CD4-positive, alpha-beta T cell treated with Interleukin-6 for 4 hours (primary cell): ENCODE data around the gene WDR26.
"Not testable (repeated sequence)": the region's sequence is repeated elsewhere in the genome, so short reads cannot be mapped to it uniquely, and the experiment has no call there.

Experiments used
- DNase-seq: peaks from one replicate; pipeline ENCODE4 v3.0.0-alpha.2; 2020; ENCODE audit warnings: mixed read lengths

Gene WDR26

DNA sequence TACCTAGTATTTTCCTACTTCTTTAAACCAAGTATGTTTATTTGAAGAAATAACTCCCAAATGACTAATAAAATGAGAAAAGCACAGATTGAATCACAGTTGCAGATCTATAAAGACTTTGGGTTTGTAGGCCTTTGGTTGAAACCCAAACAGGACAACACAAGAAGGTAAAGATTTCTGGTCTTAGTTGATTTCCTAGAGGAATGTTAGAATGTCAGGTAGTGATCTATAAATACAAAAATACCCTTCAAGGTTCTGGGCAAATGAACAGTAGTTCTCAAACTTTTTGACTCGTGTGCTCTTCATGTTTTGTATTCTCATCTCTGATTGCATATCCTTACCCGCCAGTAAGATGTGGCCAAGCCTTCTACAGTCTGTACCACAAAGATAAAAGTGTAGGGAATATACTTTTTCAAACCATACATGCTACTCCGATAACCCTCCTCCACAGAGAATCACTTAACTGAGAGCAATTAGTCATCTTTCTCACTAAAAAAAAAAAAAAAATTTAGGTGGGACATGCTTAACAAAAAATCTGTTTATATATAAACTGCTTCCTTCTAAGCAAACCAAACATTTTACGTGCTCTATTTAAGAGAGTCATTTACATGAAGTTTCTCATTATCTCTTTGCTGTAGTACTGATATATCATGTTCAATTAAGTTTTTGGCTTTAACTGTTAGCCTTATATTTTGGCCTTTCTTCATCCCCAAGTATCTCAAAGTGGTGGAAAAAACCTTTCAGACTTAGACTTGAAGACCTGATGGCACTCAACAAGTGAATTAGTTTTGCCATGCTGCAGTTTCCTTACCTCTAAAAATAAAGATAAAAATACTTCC is 42.0 kb downstream of the WDR26 start:
- DNase-seq, result no peak

DNA sequence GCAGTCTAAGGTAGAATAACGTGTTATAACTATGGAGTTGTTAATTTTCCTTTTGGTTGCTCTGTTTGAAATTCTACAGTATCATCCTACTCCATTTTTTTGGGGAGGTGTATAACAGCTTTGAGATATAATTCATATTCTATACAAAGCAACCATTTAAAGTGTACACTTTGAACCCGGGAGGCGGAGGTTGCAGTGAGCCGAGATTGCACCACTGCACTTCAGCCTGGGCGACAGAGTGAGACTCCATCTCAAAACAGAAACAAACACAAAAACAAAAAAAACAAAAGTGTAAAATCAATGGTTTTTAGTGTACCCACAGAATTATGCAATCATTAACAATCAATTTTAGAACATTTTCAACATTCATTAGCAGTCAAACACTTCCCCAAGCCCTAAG is 44.1 kb downstream of the WDR26 start:
- no peak for DNase-seq

- no peak for DNase-seq
These were observed 46.7 kb downstream of the WDR26 start for GRCh38 chr1:224387943-224388342.

- peak; percentile 4 for DNase-seq
These were observed 47.2 kb downstream of the WDR26 start for GRCh38 chr1:224387302-224387912.

DNA sequence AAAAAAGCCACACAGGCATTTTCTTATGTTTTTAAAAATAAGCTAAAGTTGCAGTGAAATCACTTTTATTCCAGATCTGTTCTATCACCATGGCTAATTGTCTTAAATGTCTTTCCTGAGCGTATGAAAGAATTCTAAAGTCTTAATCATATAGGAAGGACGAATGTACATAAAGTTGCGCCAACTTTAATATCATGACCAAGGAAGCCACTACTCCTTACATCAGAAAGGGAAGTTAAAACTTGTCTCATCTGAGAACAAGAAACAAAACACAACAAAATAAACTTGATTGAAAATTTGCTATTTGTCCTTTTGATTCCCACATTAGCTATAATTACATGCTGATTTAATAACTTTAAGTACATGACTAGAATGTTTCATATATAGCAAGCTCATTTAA is 51.4 kb downstream of the WDR26 start:
- no peak for DNase-seq

- no peak for DNase-seq
These were observed 52.6 kb downstream of the WDR26 start for GRCh38 chr1:224381880-224382548.

DNA sequence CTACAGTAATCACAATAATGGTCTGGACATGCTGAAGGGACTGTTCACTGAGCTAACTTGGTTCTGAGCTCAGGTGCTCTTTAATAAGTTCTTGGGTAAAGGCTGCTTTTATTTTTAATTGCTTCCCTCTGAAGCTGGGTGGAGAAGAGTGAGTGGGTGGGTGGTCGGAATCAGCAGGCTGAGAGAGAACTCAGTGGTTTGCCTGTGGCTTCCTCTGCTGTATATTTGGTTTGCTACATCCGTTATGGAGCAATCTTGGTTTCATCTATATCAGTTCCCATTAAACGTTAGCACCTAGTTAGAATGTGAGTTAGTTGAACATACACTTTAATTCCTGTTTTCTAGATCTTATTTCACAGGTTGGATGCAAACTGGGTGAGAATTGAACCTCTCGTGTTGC is 54.6 kb downstream of the WDR26 start:
- peak; percentile 55 for DNase-seq

DNA sequence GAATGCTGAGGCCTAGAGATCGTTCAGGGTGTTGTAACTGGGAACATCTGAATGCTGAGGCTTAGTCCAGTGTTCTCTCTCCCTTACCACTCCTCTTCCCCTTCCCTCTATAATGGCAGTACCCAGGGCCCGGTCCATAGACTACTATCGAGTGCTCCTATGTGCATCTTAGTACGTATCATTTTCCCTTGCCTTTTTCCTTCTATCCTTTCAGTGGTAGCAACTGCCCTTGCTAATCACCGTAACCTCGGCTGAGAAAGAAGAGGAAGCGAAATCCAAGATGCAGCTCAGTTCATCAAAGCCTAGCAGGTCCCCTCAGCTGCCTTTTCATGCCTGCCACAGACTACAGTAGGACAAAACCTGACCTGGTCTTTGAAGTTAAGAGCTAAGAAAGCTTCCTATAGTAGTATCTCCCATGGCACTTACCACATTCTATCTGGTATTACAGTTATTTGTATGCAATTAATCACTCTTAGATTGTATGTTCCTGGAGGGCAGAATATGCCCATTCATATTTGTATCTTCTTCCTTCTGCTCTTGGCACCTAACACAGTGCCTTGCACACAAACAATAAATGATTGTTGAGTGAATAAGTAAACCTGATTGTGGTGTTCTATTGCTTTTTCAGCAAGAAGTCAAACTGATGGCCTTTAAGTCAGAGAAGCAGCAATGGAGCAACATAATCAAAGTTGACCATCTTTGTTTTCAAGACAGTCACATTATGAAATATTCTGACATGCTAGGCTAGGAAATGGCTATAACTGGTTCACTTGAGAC is 55.6 kb downstream of the WDR26 start:
- DNase-seq, result peak; percentile 13

DNA sequence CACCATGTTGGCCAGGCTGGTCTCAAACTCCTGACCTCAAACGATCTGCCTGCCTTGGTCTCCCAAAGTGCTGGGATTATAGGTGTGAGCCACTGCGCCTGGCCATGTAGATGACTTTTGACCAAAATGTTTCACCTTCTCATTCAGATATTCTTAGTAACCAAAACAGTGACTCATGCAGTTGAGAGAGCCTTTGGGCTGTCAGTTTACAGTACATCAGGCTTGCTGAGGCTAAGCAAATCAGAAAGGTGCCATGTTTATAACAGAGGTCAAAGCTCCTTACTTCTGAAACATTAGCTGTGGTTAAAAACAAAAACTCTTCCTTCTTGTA is 57.0 kb downstream of the WDR26 start:
- peak; percentile 22 for DNase-seq

DNA sequence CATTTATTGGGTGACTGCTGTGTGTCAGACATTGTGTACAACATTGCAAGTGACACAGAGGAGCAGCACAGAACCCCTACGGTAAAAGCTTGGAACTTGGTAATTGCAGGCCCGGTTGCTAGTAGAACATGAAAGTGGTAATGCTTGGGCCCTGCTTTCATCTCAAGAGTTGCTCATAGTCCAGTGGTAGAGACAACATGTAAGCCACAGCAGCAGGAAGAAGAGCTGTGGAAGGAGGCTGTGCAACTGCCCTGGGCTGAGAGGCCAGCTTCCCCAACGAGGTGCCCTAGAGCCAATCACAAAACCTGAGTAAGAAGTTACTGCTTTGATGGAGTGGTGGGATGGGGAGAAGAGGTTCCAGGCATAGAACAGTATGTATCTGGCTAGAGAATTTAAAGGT is 59.5 kb downstream of the WDR26 start:
- DNase-seq, result peak; percentile 4

DNA sequence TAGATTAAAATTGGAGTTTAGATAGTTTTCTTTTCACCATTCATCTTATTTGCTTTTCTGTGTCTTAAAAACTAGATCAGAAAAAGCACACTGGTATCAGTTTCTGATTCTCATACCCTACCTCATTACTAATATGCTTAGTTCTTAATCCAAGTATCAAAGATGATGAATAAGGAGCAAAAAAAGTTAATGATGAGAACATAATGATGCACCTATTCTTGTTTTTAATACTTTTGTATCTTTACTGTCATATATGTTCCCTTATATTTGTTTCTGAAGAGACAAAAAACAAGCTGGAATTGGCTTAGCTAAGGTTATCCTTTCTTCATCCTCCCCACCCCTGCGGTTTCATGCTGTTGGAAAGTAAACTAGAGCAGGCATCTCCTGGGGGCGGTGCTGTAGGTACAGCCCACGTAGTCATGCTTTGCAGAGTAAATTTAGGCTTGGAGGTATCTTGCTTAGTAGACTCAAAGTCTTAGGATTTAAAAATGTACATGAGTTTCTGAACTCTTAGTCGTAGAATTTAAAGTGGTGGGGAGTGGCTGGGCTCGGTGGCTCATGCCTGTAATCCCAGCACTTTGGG is 61.5 kb downstream of the WDR26 start:
- no peak for DNase-seq

GRCh38 chr1:224368409-224368808 is 66.2 kb downstream of the WDR26 start:
- no peak for DNase-seq

GRCh38 chr1:224359207-224359606 is 75.4 kb downstream of the WDR26 start:
- no peak for DNase-seq

- DNase-seq, result no peak
These were observed 76.4 kb downstream of the WDR26 start for GRCh38 chr1:224358237-224358636.

- DNase-seq, result no peak
These were observed 76.9 kb downstream of the WDR26 start for GRCh38 chr1:224357626-224358124.

GRCh38 chr1:224356685-224357625 is 77.6 kb downstream of the WDR26 start, which contains the start of gene CNIH4:
Gene CNIH4 (plus strand): TSS chr1:224356879. CDS start chr1:224356925, 46 bp downstream.
- peak; percentile 92 for DNase-seq

GRCh38 chr1:224353975-224354925 is 80.3 kb downstream of the WDR26 start:
- no peak for DNase-seq

- not testable (repeated sequence) for DNase-seq
These were observed 82.0 kb downstream of the WDR26 start for GRCh38 chr1:224352436-224353085.

GRCh38 chr1:224349716-224350115 is 84.9 kb downstream of the WDR26 start:
- not testable (repeated sequence) for DNase-seq

DNA sequence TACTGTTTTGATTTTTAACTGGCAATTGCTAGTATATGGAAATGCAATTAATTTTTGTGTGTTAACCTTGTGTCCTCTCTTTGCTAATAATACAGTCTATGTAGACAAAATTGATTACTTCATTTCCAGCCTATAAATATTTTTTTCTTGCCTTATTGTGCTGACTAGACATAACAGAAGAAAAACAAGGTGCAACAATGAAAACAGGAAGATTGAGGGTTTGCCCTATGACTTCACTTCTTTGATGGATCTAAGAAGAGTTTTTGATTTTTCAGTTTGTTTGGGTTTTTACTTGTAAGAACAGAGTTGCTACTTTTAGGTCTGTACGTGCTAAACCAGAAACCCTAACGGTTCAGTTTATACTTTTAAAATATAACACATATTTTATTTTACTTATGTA is 86.5 kb downstream of the WDR26 start:
- DNase-seq, result no peak
